ENCODE results near the gene ZXDC. TPM values are rescaled to one million over a fixed set of nuclear protein-coding genes. Genes with fewer than 3 reads are reported as not detected.

The ZXDC gene
- total RNA-seq, 1 donor from 2014 or later, result 74.4 TPM

GRCh38 chr3:126491221-126492013, 15.7 kb upstream of the ZXDC start:
- intact Hi-C loops (cut with DNase I), result no loop called here
- TF ChIP-seq CTCF (IDR thresholded peaks at IDR 0.05), result no peak
- H3K4me3 ChIP-seq, result no peak overlapping the region
- H3K36me3 ChIP-seq, result no peaks in the 10 kb centered on the region
- H3K9me3 ChIP-seq, result no peaks in the 10 kb centered on the region
- DNase-seq (ENCODE audit: low spot score in 2 of 2), result no peak
- no peak overlapping the region for H3K27ac ChIP-seq
- peaks cover 0 to 5% of the 10 kb centered on the region in 2 donors for H3K4me1 ChIP-seq
- H3K27me3 ChIP-seq, result no peaks in the 10 kb centered on the region

GRCh38 chr3:126490619-126491018, 14.9 kb upstream of the ZXDC start:
- Histone ChIP-seq H3K4me1 (peaks cover 0 to 5% of the 10 kb centered on the region in 2 donors), H3K36me3 (no peaks in the 10 kb centered on the region), H3K4me3 (no peak overlapping the region), H3K9me3 (no peaks in the 10 kb centered on the region), H3K27me3 (no peaks in the 10 kb centered on the region), H3K27ac (no peak overlapping the region)
- DNase-seq (ENCODE audit: low spot score in 2 of 2), result no peak
- no peak for TF ChIP-seq CTCF (IDR thresholded peaks at IDR 0.05)
- intact Hi-C loops (cut with DNase I), result no loop called here

- H3K36me3 ChIP-seq, result no peaks in the 10 kb centered on the region
- DNase-seq (ENCODE audit: low spot score in 2 of 2), result no peak
- no peaks in the 10 kb centered on the region for H3K9me3 ChIP-seq
- no peak for TF ChIP-seq CTCF (IDR thresholded peaks at IDR 0.05)
- no peak overlapping the region for H3K27ac ChIP-seq
- no peak overlapping the region for H3K4me3 ChIP-seq
- H3K4me1 ChIP-seq, result peaks cover 0 to 5% of the 10 kb centered on the region in 2 donors
- intact Hi-C loops (cut with DNase I), result no loop called here
- no peaks in the 10 kb centered on the region for H3K27me3 ChIP-seq
Measured at GRCh38 chr3:126488886-126489569, 13.3 kb upstream of the ZXDC start.

- no peak for DNase-seq (ENCODE audit: low spot score in 2 of 2)
- intact Hi-C loops (cut with DNase I), result no loop called here
Measured at GRCh38 chr3:126488185-126488584, 12.5 kb upstream of the ZXDC start.

GRCh38 chr3:126487151-126487771, 11.6 kb upstream of the ZXDC start:
- Histone ChIP-seq H3K4me1 (peaks cover 0 to 5% of the 10 kb centered on the region in 2 donors), H3K27ac (peak overlapping the region; percentile 31 to 43), H3K9me3 (no peaks in the 10 kb centered on the region), H3K36me3 (no peaks in the 10 kb centered on the region), H3K4me3 (no peak overlapping the region), H3K27me3 (no peaks in the 10 kb centered on the region)
- intact Hi-C loops (cut with DNase I), result no loop called here
- TF ChIP-seq CTCF (IDR thresholded peaks at IDR 0.05), result peak in 2 of 3 experiments; percentile 5 to 28
- DNase-seq (ENCODE audit: low spot score in 2 of 2), result no peak

More at GRCh38 chr3:126488185-126488584, 12.5 kb upstream of the ZXDC start:
- Histone ChIP-seq H3K9me3 (no peaks in the 10 kb centered on the region), H3K36me3 (no peaks in the 10 kb centered on the region), H3K4me1 (peaks cover 0 to 5% of the 10 kb centered on the region in 2 donors), H3K4me3 (no peak overlapping the region), H3K27ac (no peak overlapping the region), H3K27me3 (no peaks in the 10 kb centered on the region)
- no peak for TF ChIP-seq CTCF (IDR thresholded peaks at IDR 0.05)

Data from ascending aorta (tissue), 2 donors.